Right forelimb (tissue), 1 donor: ENCODE data around the gene ELF4.

Experiments
- DNase-seq: peaks from one replicate; pipeline ENCODE4 v3.0.0-alpha.2; 2018

Gene ELF4

GRCh38 chrX:130114141-130114588, 3.9 kb upstream of the ELF4 start:
- no peak for DNase-seq

- DNase-seq: no peak
Measured at GRCh38 chrX:130111220-130112154, 1.2 kb upstream of the ELF4 start.

- no peak for DNase-seq
Measured at GRCh38 chrX:130109429-130110378, 593 bp downstream of the ELF4 start.

GRCh38 chrX:130108647-130109428, 1.5 kb downstream of the ELF4 start:
- DNase-seq: no peak

GRCh38 chrX:130106071-130106470, 4.2 kb downstream of the ELF4 start:
- DNase-seq: no peak

GRCh38 chrX:130105244-130105643, 5.1 kb downstream of the ELF4 start:
- DNase-seq: no peak

- no peak for DNase-seq
Measured at GRCh38 chrX:130103605-130104004, 6.7 kb downstream of the ELF4 start.

GRCh38 chrX:130100180-130100579, 10.1 kb downstream of the ELF4 start:
- DNase-seq: no peak

- DNase-seq: no peak
Measured at GRCh38 chrX:130098210-130098552, 12.1 kb downstream of the ELF4 start.

- DNase-seq: no peak
Measured at GRCh38 chrX:130097507-130098209, 12.6 kb downstream of the ELF4 start.

- no peak for DNase-seq
Measured at GRCh38 chrX:130095249-130096030, 14.9 kb downstream of the ELF4 start.

- no peak for DNase-seq
Measured at GRCh38 chrX:130094696-130095095, 15.6 kb downstream of the ELF4 start.

GRCh38 chrX:130093271-130093670, 17.0 kb downstream of the ELF4 start:
- DNase-seq: no peak

GRCh38 chrX:130091980-130092522, 18.2 kb downstream of the ELF4 start:
- no peak for DNase-seq

GRCh38 chrX:130090364-130090763, 19.9 kb downstream of the ELF4 start:
- no peak for DNase-seq

GRCh38 chrX:130086447-130087206, 23.7 kb downstream of the ELF4 start:
- no peak for DNase-seq

- DNase-seq: no peak
Measured at GRCh38 chrX:130085551-130086446, 24.5 kb downstream of the ELF4 start.

GRCh38 chrX:130084631-130085237, 25.6 kb downstream of the ELF4 start:
- DNase-seq: no peak
